ENCODE measurements around the gene CERK. TPM values are rescaled to one million over a fixed set of nuclear protein-coding genes. Genes with fewer than 3 reads are reported as not detected.

CERK gene
- total RNA-seq, 1 donor from 2014 or later, result 50.7 TPM

- Mint-ChIP-seq H3K27me3 (ENCODE audit: low read depth) (no peaks in the 10 kb centered on the region), H3K4me1 (peaks cover 16% of the 10 kb centered on the region), H3K27ac (no peak overlapping the region), H3K4me3 (no peak overlapping the region), H3K9me3 (no peaks in the 10 kb centered on the region), H3K36me3 (no peaks in the 10 kb centered on the region)
- no peak for DNase-seq (ENCODE audit: low spot score in 2 of 2, unreplicated experiment in 2 of 2)
- TF ChIP-seq CTCF (IDR thresholded peaks at IDR 0.05; ENCODE audit: unreplicated experiment), result no peak
These were observed 81.0 kb downstream of the CERK start for GRCh38 chr22:46656856-46657654.

GRCh38 chr22:46655861-46656608 is 82.0 kb downstream of the CERK start:
- Mint-ChIP-seq H3K4me1 (peaks cover 11% of the 10 kb centered on the region), H3K9me3 (no peaks in the 10 kb centered on the region), H3K4me3 (no peak overlapping the region), H3K27me3 (ENCODE audit: low read depth) (no peaks in the 10 kb centered on the region), H3K36me3 (no peaks in the 10 kb centered on the region), H3K27ac (no peak overlapping the region)
- no peak for DNase-seq (ENCODE audit: low spot score in 2 of 2, unreplicated experiment in 2 of 2)
- no peak for TF ChIP-seq CTCF (IDR thresholded peaks at IDR 0.05; ENCODE audit: unreplicated experiment)

- Mint-ChIP-seq H3K27me3 (ENCODE audit: low read depth) (no peaks in the 10 kb centered on the region), H3K36me3 (no peaks in the 10 kb centered on the region), H3K4me1 (peaks cover 5% of the 10 kb centered on the region), H3K9me3 (no peaks in the 10 kb centered on the region), H3K27ac (no peak overlapping the region), H3K4me3 (no peak overlapping the region)
- no peak for DNase-seq (ENCODE audit: low spot score in 2 of 2, unreplicated experiment in 2 of 2)
- no peak for TF ChIP-seq CTCF (IDR thresholded peaks at IDR 0.05; ENCODE audit: unreplicated experiment)
These were observed 83.0 kb downstream of the CERK start for GRCh38 chr22:46654927-46655595.

- Mint-ChIP-seq H3K4me3 (no peak overlapping the region), H3K27ac (no peak overlapping the region), H3K27me3 (ENCODE audit: low read depth) (no peaks in the 10 kb centered on the region), H3K4me1 (peaks cover 10% of the 10 kb centered on the region), H3K9me3 (no peaks in the 10 kb centered on the region), H3K36me3 (no peaks in the 10 kb centered on the region)
- no peak for TF ChIP-seq CTCF (IDR thresholded peaks at IDR 0.05; ENCODE audit: unreplicated experiment)
- no peak for DNase-seq (ENCODE audit: low spot score in 2 of 2, unreplicated experiment in 2 of 2)
These were observed 83.6 kb downstream of the CERK start for GRCh38 chr22:46654426-46654825.

- Mint-ChIP-seq H3K27ac (no peak overlapping the region), H3K36me3 (no peaks in the 10 kb centered on the region), H3K27me3 (ENCODE audit: low read depth) (no peaks in the 10 kb centered on the region), H3K4me1 (peaks cover 12% of the 10 kb centered on the region), H3K9me3 (no peaks in the 10 kb centered on the region), H3K4me3 (no peak overlapping the region)
- no peak for TF ChIP-seq CTCF (IDR thresholded peaks at IDR 0.05; ENCODE audit: unreplicated experiment)
- DNase-seq (ENCODE audit: low spot score in 2 of 2, unreplicated experiment in 2 of 2), result no peak
These were observed 84.5 kb downstream of the CERK start for GRCh38 chr22:46653596-46653995.

Data from mesothelial cell of epicardium (in vitro differentiated cells).